ENCODE results near the gene YARS1. TPM values are rescaled to one million over a fixed set of nuclear protein-coding genes. Genes with fewer than 3 reads are reported as not detected.

The YARS1 gene
- total and polyA plus RNA-seq, 2 of the 4 experiments (the other 2 are of a cell fraction): 100 to 166 TPM

DNA sequence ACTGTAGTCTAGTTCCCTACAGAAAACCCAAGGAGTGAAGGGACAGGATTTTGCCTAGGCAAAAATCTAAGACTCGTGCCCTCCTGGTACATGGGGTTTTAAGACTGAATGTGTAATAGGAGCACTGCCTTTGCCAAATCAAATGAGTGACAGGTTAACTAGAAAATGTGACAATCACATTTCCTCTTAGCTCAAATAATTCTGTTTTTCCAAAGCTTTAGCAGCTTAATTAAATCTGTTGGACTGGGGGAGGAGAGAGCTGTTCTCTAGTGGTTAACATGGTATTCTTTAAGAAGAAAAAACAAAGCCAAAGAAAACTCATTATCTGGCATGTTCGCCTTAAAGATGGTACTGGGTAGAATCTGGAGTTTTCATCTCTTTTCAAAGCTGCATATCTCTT lies 41.0 kb upstream of the YARS1 start:
- CTCF ChIA-PET: interaction anchor here (0.6 to 0.9 kb wide), 2 partner anchors 18 to 126 kb away, joined by 3 to 4 read pairs; no protein-coding TSS in a partner anchor
- no TSS peak for BruUV-seq (replicated peaks)
- DNase-seq: no peak

More for the DNA sequence above, 41.0 kb upstream of the YARS1 start:
- ATAC-seq (ENCODE audit: low read depth): no peak
- Histone ChIP-seq H3K14ac (replicated peaks; ENCODE audit: low read depth, low read length) (no peak overlapping the region), H3K56ac (ENCODE audit: extremely low read depth, insufficient read depth, low read length) (no peak overlapping the region), H3K9ac (ENCODE audit: low read depth, low read length) (no peak overlapping the region), H3K9me3 (ENCODE audit: control insufficient read depth, insufficient read depth, low read length) (no peaks in the 10 kb centered on the region), H3K4me3 (ENCODE audit: insufficient read depth, low read depth, low read length) (no peak overlapping the region), H3K27me3 (ENCODE audit: control insufficient read depth, insufficient read depth, low read length) (no peaks in the 10 kb centered on the region), H3K79me1 (ENCODE audit: low read depth in 1 of 2, low read length in 2 of 2) (no peaks in the 10 kb centered on the region; a peak in 1 of 4 replicates), H4K5ac (ENCODE audit: low read depth, low read length) (no peak overlapping the region), H3K4ac (ENCODE audit: low read depth, low read length) (no peak overlapping the region), H4K91ac (ENCODE audit: insufficient read depth, low read depth, low read length) (no peak overlapping the region), H2BK20ac (ENCODE audit: low read depth, low read length) (no peak overlapping the region), H2BK120ac (ENCODE audit: low read depth, low read length) (no peak overlapping the region), H2AFZ (replicated peaks; ENCODE audit: low read length, poor library complexity) (no peak overlapping the region), H3K36me3 (ENCODE audit: control insufficient read depth, insufficient read depth, low read length) (peaks cover 23% of the 10 kb centered on the region), H3K4me1 (ENCODE audit: control insufficient read depth, insufficient read depth, low read length) (peaks cover 7% of the 10 kb centered on the region), H3K18ac (ENCODE audit: low read depth, low read length) (no peak overlapping the region), H3K23ac (ENCODE audit: low read depth, low read length) (no peak overlapping the region), H2BK15ac (ENCODE audit: low read depth, low read length) (no peak overlapping the region), H4K20me1 (ENCODE audit: insufficient read depth, low read length) (no peaks in the 10 kb centered on the region; the same call in 1 of the 2 replicates), H2AK5ac (ENCODE audit: low read depth, low read length) (no peak overlapping the region), H4K8ac (ENCODE audit: low read depth in 2 of 2, low read length in 2 of 2) (no peak overlapping the region), H3K4me2 (ENCODE audit: low read depth, low read length) (no peak overlapping the region), H2AK9ac (replicated peaks; ENCODE audit: low read depth, low read length, poor library complexity) (no peak overlapping the region), H3K27ac (ENCODE audit: insufficient read depth, low read length) (no peak overlapping the region), H2BK5ac (ENCODE audit: low read depth, low read length, poor library complexity, severe bottlenecking) (no peak overlapping the region), H3K9me1 (ENCODE audit: insufficient read depth, low read length) (peaks cover 11% of the 10 kb centered on the region; the same call in 1 of the 2 replicates)
- no CpG with 5 or more reads among the region's 2 CpGs for WGBS, 2 experiments (ENCODE audit: extremely low coverage in 2 of 2, insufficient read length in 1 of 2)
- in situ Hi-C loops (cut with MboI; ENCODE audit: low sequenced_read_pairs) (no loop called here), intact Hi-C loops (cut with micrococcal nuclease) (no loop called here), dilution Hi-C loops (cut with HindIII; ENCODE audit: low sequenced_read_pairs, unreplicated experiment) (no loop called here)
- POLR2A ChIA-PET (ENCODE audit: unreplicated experiment): no interaction called here
- TF ChIP-seq RCOR1 (IDR thresholded peaks at IDR 0.05; ENCODE audit: insufficient replicate concordance, low read length): no peak
- no peak for TF ChIP-seq CEBPB (IDR thresholded peaks at IDR 0.05; ENCODE audit: low read depth, low read length)
- TF ChIP-seq NFE2L2 (IDR thresholded peaks at IDR 0.05; ENCODE audit: low read depth, low read length): no peak
- TF ChIP-seq MXI1 (IDR thresholded peaks at IDR 0.05; ENCODE audit: borderline replicate concordance, low read depth, low read length): no peak
- no peak for TF ChIP-seq SMC3 (IDR thresholded peaks at IDR 0.05; ENCODE audit: low read depth, low read length)
- no peak for TF ChIP-seq FOS (IDR thresholded peaks at IDR 0.05; ENCODE audit: low read depth, low read length)
- TF ChIP-seq, protein P1, sequence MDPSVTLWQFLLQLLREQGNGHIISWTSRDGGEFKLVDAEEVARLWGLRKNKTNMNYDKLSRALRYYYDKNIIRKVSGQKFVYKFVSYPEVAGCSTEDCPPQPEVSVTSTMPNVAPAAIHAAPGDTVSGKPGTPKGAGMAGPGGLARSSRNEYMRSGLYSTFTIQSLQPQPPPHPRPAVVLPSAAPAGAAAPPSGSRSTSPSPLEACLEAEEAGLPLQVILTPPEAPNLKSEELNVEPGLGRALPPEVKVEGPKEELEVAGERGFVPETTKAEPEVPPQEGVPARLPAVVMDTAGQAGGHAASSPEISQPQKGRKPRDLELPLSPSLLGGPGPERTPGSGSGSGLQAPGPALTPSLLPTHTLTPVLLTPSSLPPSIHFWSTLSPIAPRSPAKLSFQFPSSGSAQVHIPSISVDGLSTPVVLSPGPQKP (IDR thresholded peaks at IDR 0.05; ENCODE audit: borderline replicate concordance, low read depth, low read length): no peak
- TF ChIP-seq, protein P2, sequence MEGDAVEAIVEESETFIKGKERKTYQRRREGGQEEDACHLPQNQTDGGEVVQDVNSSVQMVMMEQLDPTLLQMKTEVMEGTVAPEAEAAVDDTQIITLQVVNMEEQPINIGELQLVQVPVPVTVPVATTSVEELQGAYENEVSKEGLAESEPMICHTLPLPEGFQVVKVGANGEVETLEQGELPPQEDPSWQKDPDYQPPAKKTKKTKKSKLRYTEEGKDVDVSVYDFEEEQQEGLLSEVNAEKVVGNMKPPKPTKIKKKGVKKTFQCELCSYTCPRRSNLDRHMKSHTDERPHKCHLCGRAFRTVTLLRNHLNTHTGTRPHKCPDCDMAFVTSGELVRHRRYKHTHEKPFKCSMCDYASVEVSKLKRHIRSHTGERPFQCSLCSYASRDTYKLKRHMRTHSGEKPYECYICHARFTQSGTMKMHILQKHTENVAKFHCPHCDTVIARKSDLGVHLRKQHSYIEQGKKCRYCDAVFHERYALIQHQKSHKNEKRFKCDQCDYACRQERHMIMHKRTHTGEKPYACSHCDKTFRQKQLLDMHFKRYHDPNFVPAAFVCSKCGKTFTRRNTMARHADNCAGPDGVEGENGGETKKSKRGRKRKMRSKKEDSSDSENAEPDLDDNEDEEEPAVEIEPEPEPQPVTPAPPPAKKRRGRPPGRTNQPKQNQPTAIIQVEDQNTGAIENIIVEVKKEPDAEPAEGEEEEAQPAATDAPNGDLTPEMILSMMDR (conservative IDR thresholded peaks at IDR 0.05; ENCODE audit: low read depth, low read length): no peak
- TF ChIP-seq, protein P3, sequence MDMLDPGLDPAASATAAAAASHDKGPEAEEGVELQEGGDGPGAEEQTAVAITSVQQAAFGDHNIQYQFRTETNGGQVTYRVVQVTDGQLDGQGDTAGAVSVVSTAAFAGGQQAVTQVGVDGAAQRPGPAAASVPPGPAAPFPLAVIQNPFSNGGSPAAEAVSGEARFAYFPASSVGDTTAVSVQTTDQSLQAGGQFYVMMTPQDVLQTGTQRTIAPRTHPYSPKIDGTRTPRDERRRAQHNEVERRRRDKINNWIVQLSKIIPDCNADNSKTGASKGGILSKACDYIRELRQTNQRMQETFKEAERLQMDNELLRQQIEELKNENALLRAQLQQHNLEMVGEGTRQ (IDR thresholded peaks at IDR 0.05; ENCODE audit: low read depth, low read length): no peak
- no peak for TF ChIP-seq MAZ (IDR thresholded peaks at IDR 0.05; ENCODE audit: borderline replicate concordance, low read depth, low read length)
